ENCODE measurements around the gene POLK. TPM values are rescaled to one million over a fixed set of nuclear protein-coding genes. Genes with fewer than 3 reads are reported as not detected.
"Not testable (repeated sequence)": the region's sequence is repeated elsewhere in the genome, so short reads cannot be mapped to it uniquely, and the experiment has no call there.

The POLK gene
- total RNA-seq, 2 donors from 2014 or later, result 32.3 to 33.9 TPM

- no peak overlapping the region for H3K27ac Mint-ChIP-seq
- H3K4me3 Mint-ChIP-seq, result no peak overlapping the region
- peaks cover 13 to 23% of the 10 kb centered on the region in 2 donors for H3K4me1 Mint-ChIP-seq (ENCODE audit: low read depth in 2 of 2)
- H3K36me3 Mint-ChIP-seq, result peaks cover 11% of the 10 kb centered on the region
- H3K27me3 Mint-ChIP-seq, result no peaks in the 10 kb centered on the region
- H3K9me3 Mint-ChIP-seq, result no peaks in the 10 kb centered on the region
- DNase-seq (ENCODE audit: low spot score) (no peak), ATAC-seq (no peak)
These were observed 59.9 kb downstream of the POLK start for GRCh38 chr5:75571547-75571946.

GRCh38 chr5:75574791-75575190 lies 63.1 kb downstream of the POLK start:
- H3K27ac Mint-ChIP-seq, result no peak overlapping the region
- DNase-seq (ENCODE audit: low spot score) (no peak), ATAC-seq (no peak)
- no peaks in the 10 kb centered on the region for H3K4me1 Mint-ChIP-seq (ENCODE audit: low read depth in 2 of 2)
- no peaks in the 10 kb centered on the region for H3K27me3 Mint-ChIP-seq
- peaks cover 11% of the 10 kb centered on the region for H3K36me3 Mint-ChIP-seq
- no peak overlapping the region for H3K4me3 Mint-ChIP-seq
- H3K9me3 Mint-ChIP-seq, result no peaks in the 10 kb centered on the region

DNA sequence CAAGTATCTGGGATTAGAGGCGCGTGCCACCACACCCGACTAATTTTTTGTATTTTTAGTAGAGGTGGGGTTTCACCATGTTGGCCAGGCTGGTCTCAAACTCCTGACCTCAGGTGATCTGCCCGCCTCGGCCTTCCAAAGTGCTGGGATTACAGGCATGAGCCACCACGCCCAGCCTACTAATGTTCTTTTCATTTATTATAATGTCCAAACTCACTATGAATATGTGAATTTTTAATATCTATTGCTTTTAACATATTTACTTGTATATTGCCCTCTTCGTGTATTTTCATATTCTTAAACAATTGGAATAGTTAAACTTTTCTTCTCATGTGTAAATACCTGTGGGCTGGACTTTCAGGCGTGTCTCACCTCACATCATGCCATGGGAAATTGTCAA lies 66.6 kb downstream of the POLK start:
- not testable (repeated sequence) for H3K9me3 Mint-ChIP-seq; H3K27me3 Mint-ChIP-seq; H3K36me3 Mint-ChIP-seq; H3K4me3 Mint-ChIP-seq; ATAC-seq; H3K27ac Mint-ChIP-seq; DNase-seq (ENCODE audit: low spot score); H3K4me1 Mint-ChIP-seq (ENCODE audit: low read depth in 2 of 2)

- no peak for DNase-seq (ENCODE audit: low spot score)
- H3K9me3 Mint-ChIP-seq, result no peaks in the 10 kb centered on the region
- H3K4me1 Mint-ChIP-seq (ENCODE audit: low read depth in 2 of 2), result no peaks in the 10 kb centered on the region
- no peaks in the 10 kb centered on the region for H3K27me3 Mint-ChIP-seq
- peaks cover 10% of the 10 kb centered on the region for H3K36me3 Mint-ChIP-seq
- ATAC-seq, result no peak
- no peak overlapping the region for H3K27ac Mint-ChIP-seq
- no peak overlapping the region for H3K4me3 Mint-ChIP-seq
These were observed 73.0 kb downstream of the POLK start for GRCh38 chr5:75584641-75585040.

DNA sequence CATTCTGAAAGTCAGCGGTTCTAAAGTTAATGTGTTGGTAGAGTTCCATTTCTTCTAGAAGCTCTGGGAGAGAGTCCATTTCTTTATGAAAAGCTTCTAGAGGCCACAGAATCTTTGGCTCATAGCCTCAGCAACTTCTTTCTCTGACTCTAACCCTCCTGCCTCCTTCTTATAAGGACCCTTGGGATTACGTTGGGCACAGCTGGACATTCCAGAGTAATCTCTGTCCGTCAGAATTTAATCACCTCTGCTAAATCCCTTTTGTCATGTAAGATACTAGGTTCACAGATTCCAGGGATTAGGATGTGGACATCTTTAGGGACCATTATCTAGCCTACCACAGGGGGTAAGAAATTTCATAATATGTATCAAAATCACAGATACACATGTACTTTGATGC lies 77.0 kb downstream of the POLK start:
- peaks cover 10% of the 10 kb centered on the region for H3K36me3 Mint-ChIP-seq
- no peaks in the 10 kb centered on the region for H3K4me1 Mint-ChIP-seq (ENCODE audit: low read depth in 2 of 2)
- no peaks in the 10 kb centered on the region for H3K9me3 Mint-ChIP-seq
- no peak overlapping the region for H3K27ac Mint-ChIP-seq
- no peaks in the 10 kb centered on the region for H3K27me3 Mint-ChIP-seq
- DNase-seq (ENCODE audit: low spot score), result no peak
- no peak overlapping the region for H3K4me3 Mint-ChIP-seq
- no peak for ATAC-seq

DNA sequence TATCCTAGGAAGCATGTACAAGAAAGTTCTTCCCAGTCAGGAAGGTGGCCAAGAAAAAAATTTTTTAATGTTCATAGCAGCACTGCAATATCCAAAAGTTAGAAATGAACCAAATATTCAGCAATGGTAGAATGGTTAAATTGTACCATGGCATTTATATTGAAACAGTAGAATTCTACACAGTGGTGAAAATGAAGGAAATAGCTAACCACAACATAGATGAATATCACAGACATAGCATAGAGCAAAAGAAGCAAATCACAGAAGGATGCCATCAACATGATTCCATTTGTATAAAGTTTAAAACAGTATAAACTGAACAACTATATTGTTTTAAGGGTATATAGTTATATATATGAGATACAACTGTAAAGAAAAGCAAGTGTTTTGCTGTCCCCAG lies 88.8 kb downstream of the POLK start:
- Mint-ChIP-seq H3K27ac (no peak overlapping the region), H3K4me1 (ENCODE audit: low read depth in 2 of 2) (peaks cover 2 to 4% of the 10 kb centered on the region in 2 donors), H3K36me3 (peaks cover 6% of the 10 kb centered on the region), H3K27me3 (no peaks in the 10 kb centered on the region), H3K9me3 (no peaks in the 10 kb centered on the region), H3K4me3 (no peak overlapping the region)
- ATAC-seq, result no peak
- DNase-seq (ENCODE audit: low spot score), result no peak

DNA sequence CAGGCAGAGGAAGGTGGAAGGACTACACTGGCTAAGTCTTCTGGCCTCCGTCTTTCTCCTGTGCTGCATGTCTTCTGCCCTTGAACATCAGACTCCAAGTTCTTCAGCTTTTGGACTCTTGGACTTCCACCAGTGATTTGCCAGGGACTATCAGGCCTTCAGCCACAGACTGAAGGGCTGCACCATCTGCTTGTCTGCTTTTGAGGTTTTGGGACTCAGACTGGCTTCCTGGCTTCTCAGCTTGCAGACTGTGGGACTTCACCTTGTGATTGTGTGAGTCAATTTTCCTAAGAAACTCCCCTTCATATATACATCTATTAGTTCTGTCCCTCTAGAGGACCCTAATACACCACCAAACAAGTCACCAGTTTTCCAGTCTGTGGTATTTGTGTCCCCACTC lies 89.9 kb downstream of the POLK start:
- Mint-ChIP-seq H3K27ac (no peak overlapping the region), H3K4me3 (no peak overlapping the region), H3K27me3 (no peaks in the 10 kb centered on the region), H3K36me3 (peaks cover 6% of the 10 kb centered on the region), H3K4me1 (ENCODE audit: low read depth in 2 of 2) (peaks cover 2 to 4% of the 10 kb centered on the region in 2 donors), H3K9me3 (no peaks in the 10 kb centered on the region)
- DNase-seq (ENCODE audit: low spot score) (no peak), ATAC-seq (no peak)

DNA sequence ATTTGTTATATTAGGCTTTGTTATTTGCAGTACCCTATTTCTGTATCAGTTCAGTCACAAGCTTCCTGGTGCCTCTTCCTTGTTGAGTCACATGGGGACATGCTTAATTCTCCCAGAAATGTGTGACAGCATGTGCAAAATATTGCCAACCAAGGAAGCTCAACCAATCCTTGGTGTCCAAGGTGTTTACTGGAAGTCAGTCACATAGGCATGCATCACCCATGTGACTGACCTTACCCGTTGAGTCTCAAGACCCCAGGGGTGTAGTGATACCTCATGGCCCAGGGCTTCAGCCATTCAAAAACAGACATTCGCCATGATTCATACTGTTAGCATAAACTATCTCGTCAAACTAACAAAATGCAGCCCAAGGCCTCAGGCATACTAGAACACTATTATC lies 90.3 kb downstream of the POLK start:
- peaks cover 6% of the 10 kb centered on the region for H3K36me3 Mint-ChIP-seq
- H3K4me1 Mint-ChIP-seq (ENCODE audit: low read depth in 2 of 2), result peaks cover 2 to 4% of the 10 kb centered on the region in 2 donors
- H3K27me3 Mint-ChIP-seq, result no peaks in the 10 kb centered on the region
- no peak for ATAC-seq
- H3K4me3 Mint-ChIP-seq, result no peak overlapping the region
- no peaks in the 10 kb centered on the region for H3K9me3 Mint-ChIP-seq
- DNase-seq (ENCODE audit: low spot score), result no peak
- no peak overlapping the region for H3K27ac Mint-ChIP-seq

DNA sequence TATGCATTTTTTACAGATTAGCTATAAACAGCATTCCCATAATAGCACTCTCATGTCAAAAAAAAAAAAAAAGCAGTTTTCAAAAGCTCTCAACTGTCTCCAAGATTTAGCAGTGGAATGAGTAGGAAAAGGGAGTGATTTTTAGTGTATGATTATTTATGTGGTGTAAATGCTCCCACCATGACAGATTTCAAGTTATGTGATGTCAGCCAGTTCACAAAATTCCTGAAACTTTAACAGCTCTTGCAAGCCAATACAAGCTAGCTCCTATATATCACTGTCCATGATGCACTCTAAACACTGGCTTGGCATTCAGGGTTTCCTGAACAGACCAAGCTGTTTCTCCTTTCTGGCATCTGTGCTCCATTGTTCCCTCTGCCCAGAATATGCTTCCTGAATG lies 91.7 kb downstream of the POLK start:
- DNase-seq (ENCODE audit: low spot score) (no peak), ATAC-seq (no peak)
- no peaks in the 10 kb centered on the region for H3K27me3 Mint-ChIP-seq
- H3K9me3 Mint-ChIP-seq, result no peaks in the 10 kb centered on the region
- H3K4me3 Mint-ChIP-seq, result no peak overlapping the region
- H3K36me3 Mint-ChIP-seq, result peaks cover 6% of the 10 kb centered on the region
- H3K27ac Mint-ChIP-seq, result no peak overlapping the region
- H3K4me1 Mint-ChIP-seq (ENCODE audit: low read depth in 2 of 2), result peaks cover 2 to 4% of the 10 kb centered on the region in 2 donors

DNA sequence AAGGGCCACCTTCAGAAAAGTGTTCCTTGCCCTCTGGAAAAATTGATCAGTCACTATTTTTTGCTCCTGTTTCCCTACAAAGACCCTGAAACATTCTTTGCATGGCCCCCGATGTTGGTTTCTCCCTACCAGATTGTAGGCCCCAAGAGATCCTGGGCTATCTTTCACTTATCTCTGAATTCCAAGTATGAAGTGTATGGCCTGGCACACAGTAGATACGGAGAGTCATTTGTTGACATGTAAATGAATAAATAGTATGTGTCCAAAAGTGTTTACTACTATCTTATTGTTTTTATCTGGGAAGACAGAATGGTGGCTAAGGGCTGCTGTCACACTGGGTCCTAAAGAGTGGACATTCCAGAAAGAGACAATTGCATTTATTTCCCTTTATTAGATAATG lies 92.1 kb downstream of the POLK start:
- Mint-ChIP-seq H3K9me3 (no peaks in the 10 kb centered on the region), H3K27ac (no peak overlapping the region), H3K36me3 (peaks cover 6% of the 10 kb centered on the region), H3K4me3 (no peak overlapping the region), H3K27me3 (no peaks in the 10 kb centered on the region), H3K4me1 (ENCODE audit: low read depth in 2 of 2) (peaks cover 2 to 4% of the 10 kb centered on the region in 2 donors)
- no peak for ATAC-seq
- no peak for DNase-seq (ENCODE audit: low spot score)

DNA sequence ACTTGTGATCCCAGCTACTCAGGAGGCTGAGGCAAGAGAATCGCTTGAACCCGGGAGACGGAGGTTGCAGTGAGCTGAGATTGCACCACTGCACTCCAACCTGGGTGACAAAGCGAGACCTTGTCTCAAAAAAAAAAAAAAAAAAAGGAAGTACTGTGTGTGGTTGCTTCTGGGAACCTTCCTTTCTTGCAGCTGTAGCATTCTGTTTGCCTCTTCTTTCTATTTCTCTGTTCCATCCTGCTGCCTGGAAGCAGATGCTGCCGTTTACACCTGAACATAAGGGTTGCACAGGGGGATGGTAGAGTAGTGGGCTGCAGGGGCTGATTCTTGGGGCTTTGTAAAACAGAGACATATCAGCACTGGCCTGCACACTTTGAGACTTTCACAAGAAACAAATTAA lies 95.7 kb downstream of the POLK start:
- not testable (repeated sequence) for H3K36me3 Mint-ChIP-seq; DNase-seq (ENCODE audit: low spot score); H3K27ac Mint-ChIP-seq; ATAC-seq; H3K9me3 Mint-ChIP-seq; H3K4me3 Mint-ChIP-seq; H3K27me3 Mint-ChIP-seq; H3K4me1 Mint-ChIP-seq (ENCODE audit: low read depth in 2 of 2)

GRCh38 chr5:75608870-75609269 lies 97.2 kb downstream of the POLK start:
- Mint-ChIP-seq H3K27ac (no peak overlapping the region), H3K27me3 (no peaks in the 10 kb centered on the region), H3K9me3 (no peaks in the 10 kb centered on the region), H3K4me1 (ENCODE audit: low read depth in 2 of 2) (peaks cover 0 to 5% of the 10 kb centered on the region in 2 donors), H3K36me3 (peaks cover 2% of the 10 kb centered on the region), H3K4me3 (no peak overlapping the region)
- DNase-seq (ENCODE audit: low spot score) (no peak), ATAC-seq (no peak)

GRCh38 chr5:75610201-75610600 lies 98.5 kb downstream of the POLK start:
- no peaks in the 10 kb centered on the region for H3K9me3 Mint-ChIP-seq
- H3K27ac Mint-ChIP-seq, result no peak overlapping the region
- no peak overlapping the region for H3K4me3 Mint-ChIP-seq
- peaks cover 0 to 5% of the 10 kb centered on the region in 2 donors for H3K4me1 Mint-ChIP-seq (ENCODE audit: low read depth in 2 of 2)
- ATAC-seq, result no peak
- no peaks in the 10 kb centered on the region for H3K27me3 Mint-ChIP-seq
- DNase-seq (ENCODE audit: low spot score), result no peak
- H3K36me3 Mint-ChIP-seq, result no peaks in the 10 kb centered on the region

GRCh38 chr5:75610859-75611310 lies 99.2 kb downstream of the POLK start:
- H3K27me3 Mint-ChIP-seq; H3K36me3 Mint-ChIP-seq; H3K27ac Mint-ChIP-seq; DNase-seq (ENCODE audit: low spot score); ATAC-seq; H3K9me3 Mint-ChIP-seq; H3K4me3 Mint-ChIP-seq; H3K4me1 Mint-ChIP-seq (ENCODE audit: low read depth in 2 of 2): not testable (repeated sequence)
